SK-N-MC (cell line): ENCODE measurements around the gene EPHA3.

Experiments
- EZH2 ChIP-seq: fragments of 200-600 bp; sonication (generic); IDR thresholded peaks from one replicate; pipeline ENCODE4 v1.6.1; 2017; ENCODE audit warnings: antibody characterized with exemption
- FOXP2 ChIP-seq: optimal IDR thresholded peaks from 2 replicates; pipeline ENCODE3; 2011; ENCODE audit warnings: mild to moderate bottlenecking, moderate library complexity; ENCODE audit not compliant: insufficient read depth; ENCODE audit errors: extremely low read length, control extremely low read depth
- POLR2AphosphoS5 ChIP-seq: IDR thresholded peaks from 2 replicates; pipeline ENCODE4 v1.6.1; 2012; ENCODE audit warnings: mild to moderate bottlenecking, low read depth, low read length, borderline replicate concordance

DNA sequence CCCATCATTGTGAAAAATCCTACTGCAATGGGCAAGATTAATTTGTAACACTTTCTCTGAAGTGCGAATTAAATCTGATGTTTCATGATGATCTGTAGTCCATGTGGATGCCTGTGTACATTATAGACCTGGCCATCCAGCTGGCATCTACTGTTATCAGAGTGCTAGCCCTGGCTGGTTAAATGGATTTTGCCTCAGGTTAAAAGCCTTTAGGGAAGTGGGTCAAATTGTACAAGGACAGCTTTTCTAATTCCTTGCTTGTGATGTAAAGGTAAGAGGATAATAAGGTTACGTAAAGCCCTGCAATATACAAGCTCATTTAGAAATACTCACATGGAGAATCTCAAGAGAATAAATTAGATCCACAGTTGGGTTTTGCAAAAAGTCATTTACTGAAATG lies 138.2 kb downstream of the EPHA3 start:
- TF ChIP-seq POLR2AphosphoS5 (no peak), EZH2 (no peak), FOXP2 (no peak)
